ENCODE data around the gene FBXO15. TPM values are rescaled to one million over a fixed set of nuclear protein-coding genes. Genes with fewer than 3 reads are reported as not detected.

Gene FBXO15
- total and polyA plus RNA-seq, 4 donors: 0.23 to 0.50 (median 0.41) TPM

- no peaks in the 10 kb centered on the region for H3K36me3 ChIP-seq (ENCODE audit: control insufficient read depth in 4 of 4, insufficient read depth in 3 of 4, low read depth in 1 of 4, low read length in 3 of 4)
- TF ChIP-seq EGR1 (IDR thresholded peaks at IDR 0.05; ENCODE audit: low read depth in 2 of 2) (no peak), RAD21 (IDR thresholded peaks at IDR 0.05) (no peak), NR2F2 (IDR thresholded peaks at IDR 0.05) (no peak), RXRA (IDR thresholded peaks at IDR 0.05) (no peak), CTCF (IDR thresholded peaks at IDR 0.05; ENCODE audit: low read depth, low read length, missing input control) (no peak), FOXA1 (IDR thresholded peaks at IDR 0.05) (no peak), HNF4G (IDR thresholded peaks at IDR 0.05) (no peak), MAX (IDR thresholded peaks at IDR 0.05) (no peak), YY1 (IDR thresholded peaks at IDR 0.05) (no peak), REST (IDR thresholded peaks at IDR 0.05) (no peak), TAF1 (conservative IDR thresholded peaks at IDR 0.05) (no peak), JUND (IDR thresholded peaks at IDR 0.05) (no peak), ZBTB33 (IDR thresholded peaks at IDR 0.05) (no peak), HNF4A (conservative IDR thresholded peaks at IDR 0.05) (no peak), FOXA2 (IDR thresholded peaks at IDR 0.05) (no peak)
Measured at GRCh38 chr18:74050807-74051206, 96.8 kb downstream of the FBXO15 start.

GRCh38 chr18:74040459-74041332 lies 106.9 kb downstream of the FBXO15 start:
- H3K4me1 ChIP-seq (ENCODE audit: control insufficient read depth in 4 of 4, insufficient read depth in 4 of 4, low read length in 3 of 4): no peaks in the 10 kb centered on the region
- H3K27ac ChIP-seq (ENCODE audit: low read depth in 1 of 2, low read length in 2 of 2): no peak overlapping the region
- H3K9ac ChIP-seq (ENCODE audit: low read depth in 1 of 2, low read length in 2 of 2): no peak overlapping the region
- DNase-seq (ENCODE audit: low spot score): peak; percentile 75
- H3K4me3 ChIP-seq (ENCODE audit: low read depth in 1 of 3, low read length in 3 of 3): no peak overlapping the region
- peak; percentile 69 for TF ChIP-seq CTCF (IDR thresholded peaks at IDR 0.05; ENCODE audit: low read depth, low read length, missing input control)
- TF ChIP-seq YY1 (IDR thresholded peaks at IDR 0.05): no peak
- no peak for TF ChIP-seq MAX (IDR thresholded peaks at IDR 0.05)
- TF ChIP-seq RAD21 (IDR thresholded peaks at IDR 0.05): peak; percentile 73 to 83
- no peak for TF ChIP-seq NR2F2 (IDR thresholded peaks at IDR 0.05)
- TF ChIP-seq JUND (IDR thresholded peaks at IDR 0.05): no peak
- no peak for TF ChIP-seq ZBTB33 (IDR thresholded peaks at IDR 0.05)
- no peak for TF ChIP-seq RXRA (IDR thresholded peaks at IDR 0.05)
- TF ChIP-seq ATF3 (IDR thresholded peaks at IDR 0.05): no peak
- TF ChIP-seq FOXA2 (IDR thresholded peaks at IDR 0.05): no peak
- no peak for TF ChIP-seq GABPA (IDR thresholded peaks at IDR 0.05 in 1 of 2, conservative IDR thresholded peaks at IDR 0.05 in 1 of 2)
- TF ChIP-seq FOXA1 (IDR thresholded peaks at IDR 0.05): no peak
- WGBS: 71% methylated on average over 20 of the region's 20 CpGs
- no peaks in the 10 kb centered on the region for H3K27me3 ChIP-seq (ENCODE audit: control insufficient read depth in 4 of 4, insufficient read depth in 4 of 4, low read length in 3 of 4)
- H3K36me3 ChIP-seq (ENCODE audit: control insufficient read depth in 4 of 4, insufficient read depth in 3 of 4, low read depth in 1 of 4, low read length in 3 of 4): no peaks in the 10 kb centered on the region
- no peaks in the 10 kb centered on the region for H3K9me3 ChIP-seq (ENCODE audit: control insufficient read depth in 4 of 4, low read length in 3 of 4)

More at GRCh38 chr18:74050807-74051206, 96.8 kb downstream of the FBXO15 start:
- Histone ChIP-seq H3K9ac (ENCODE audit: low read depth in 1 of 2, low read length in 2 of 2) (no peak overlapping the region), H3K9me3 (ENCODE audit: control insufficient read depth in 4 of 4, low read length in 3 of 4) (peaks cover 0 to 2% (median 0%) of the 10 kb centered on the region in 4 donors), H3K27ac (ENCODE audit: low read depth in 1 of 2, low read length in 2 of 2) (no peak overlapping the region), H3K27me3 (ENCODE audit: control insufficient read depth in 4 of 4, insufficient read depth in 4 of 4, low read length in 3 of 4) (no peaks in the 10 kb centered on the region), H3K4me3 (ENCODE audit: low read depth in 1 of 3, low read length in 3 of 3) (no peak overlapping the region), H3K4me1 (ENCODE audit: control insufficient read depth in 4 of 4, insufficient read depth in 4 of 4, low read length in 3 of 4) (no peaks in the 10 kb centered on the region)
- no peak for DNase-seq (ENCODE audit: low spot score)
- 70% methylated on average over 4 of the region's 4 CpGs for WGBS

All from liver (tissue), 9 donors.